Astrocyte (in vitro differentiated cells and primary cell): Measurements from ENCODE around the gene NR4A3.

Experiments used
- CTCF ChIP-seq: IDR thresholded peaks from 2 replicates; pipeline ENCODE4 v1.5.1; 2011; ENCODE audit warnings: low read depth, mild to moderate bottlenecking, inconsistent platforms, low read length, moderate library complexity; ENCODE audit not compliant: insufficient read depth
- EZH2 ChIP-seq: IDR thresholded peaks from 2 replicates; pipeline ENCODE4 v1.6.1; 2012; ENCODE audit warnings: mild to moderate bottlenecking, low read length, inconsistent platforms; ENCODE audit not compliant: insufficient read depth

- TF ChIP-seq CTCF: no peak
- TF ChIP-seq EZH2: no peak
These were observed 18.0 kb upstream of the NR4A3 start for GRCh38 chr9:99803694-99804093.
